Neural cell (in vitro differentiated cells): ENCODE results near the gene CYP26A1.

Experiments used
- CTCF ChIP-seq: fragments of 450-650 bp; IDR thresholded peaks from 2 replicates; pipeline ENCODE4 v1.5.1; 2014; ENCODE audit warnings: antibody characterized with exemption, mild to moderate bottlenecking, moderate library complexity; ENCODE audit not compliant: poor library complexity, severe bottlenecking
- EP300 ChIP-seq: fragments of 450-650 bp; conservative IDR thresholded peaks from 2 replicates; pipeline ENCODE4 v1.6.1; 2014; ENCODE audit warnings: antibody characterized with exemption, mild to moderate bottlenecking, moderate library complexity; ENCODE audit not compliant: poor library complexity, severe bottlenecking
- EZH2 ChIP-seq: fragments of 200-600, 300-800 bp; shearing (Covaris generic), sonication (generic); IDR thresholded peaks from 2 replicates; pipeline ENCODE4 v1.6.1; 2014; ENCODE audit warnings: antibody characterized with exemption, low read length, borderline replicate concordance, mild to moderate bottlenecking; ENCODE audit not compliant: insufficient read depth, poor library complexity, severe bottlenecking
- MXI1 ChIP-seq: fragments of 450-650 bp; conservative IDR thresholded peaks from 2 replicates; pipeline ENCODE4 v1.6.1; 2014; ENCODE audit warnings: antibody characterized with exemption, mild to moderate bottlenecking; ENCODE audit not compliant: poor library complexity, severe bottlenecking
- POLR2AphosphoS5 ChIP-seq: IDR thresholded peaks from 2 replicates; pipeline ENCODE4 v1.6.1; 2012
- SMC3 ChIP-seq: fragments of 450-650 bp; conservative IDR thresholded peaks from 2 replicates; pipeline ENCODE4 v1.6.1; 2014; ENCODE audit warnings: antibody characterized with exemption, mild to moderate bottlenecking, moderate library complexity; ENCODE audit not compliant: poor library complexity
- TAF1 ChIP-seq: IDR thresholded peaks from 2 replicates; pipeline ENCODE4 v1.6.1; 2012; ENCODE audit warnings: low read depth
- TF ChIP-seq, protein P1 (sequence below): IDR thresholded peaks from 2 replicates; pipeline ENCODE4 v1.6.1; 2012; ENCODE audit warnings: borderline replicate concordance

DNA sequence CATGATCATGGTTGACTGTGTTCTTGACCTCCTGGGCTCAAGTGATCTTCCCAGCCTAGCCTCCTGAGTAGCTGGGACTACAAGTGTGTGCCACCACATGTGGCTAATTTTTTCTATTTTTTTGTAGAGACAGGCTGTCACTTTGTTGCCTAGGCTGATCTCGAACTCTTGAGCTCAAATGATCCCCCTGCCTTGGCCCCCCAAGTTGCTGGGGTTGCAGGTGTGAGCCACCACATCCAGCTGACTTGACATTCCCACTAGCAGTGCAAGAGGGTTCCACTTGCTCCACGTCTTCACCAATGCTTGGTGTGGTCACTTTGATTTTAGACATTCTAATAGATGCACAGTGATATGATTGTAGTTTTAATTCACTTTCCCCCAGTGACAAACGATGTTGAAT, 25.1 kb downstream of the CYP26A1 start:
- no peak for TF ChIP-seq CTCF
- TF ChIP-seq POLR2AphosphoS5 = no peak
- TF ChIP-seq TAF1 = no peak
- no peak for TF ChIP-seq EP300
- no peak for TF ChIP-seq EZH2
- TF ChIP-seq, protein P1, sequence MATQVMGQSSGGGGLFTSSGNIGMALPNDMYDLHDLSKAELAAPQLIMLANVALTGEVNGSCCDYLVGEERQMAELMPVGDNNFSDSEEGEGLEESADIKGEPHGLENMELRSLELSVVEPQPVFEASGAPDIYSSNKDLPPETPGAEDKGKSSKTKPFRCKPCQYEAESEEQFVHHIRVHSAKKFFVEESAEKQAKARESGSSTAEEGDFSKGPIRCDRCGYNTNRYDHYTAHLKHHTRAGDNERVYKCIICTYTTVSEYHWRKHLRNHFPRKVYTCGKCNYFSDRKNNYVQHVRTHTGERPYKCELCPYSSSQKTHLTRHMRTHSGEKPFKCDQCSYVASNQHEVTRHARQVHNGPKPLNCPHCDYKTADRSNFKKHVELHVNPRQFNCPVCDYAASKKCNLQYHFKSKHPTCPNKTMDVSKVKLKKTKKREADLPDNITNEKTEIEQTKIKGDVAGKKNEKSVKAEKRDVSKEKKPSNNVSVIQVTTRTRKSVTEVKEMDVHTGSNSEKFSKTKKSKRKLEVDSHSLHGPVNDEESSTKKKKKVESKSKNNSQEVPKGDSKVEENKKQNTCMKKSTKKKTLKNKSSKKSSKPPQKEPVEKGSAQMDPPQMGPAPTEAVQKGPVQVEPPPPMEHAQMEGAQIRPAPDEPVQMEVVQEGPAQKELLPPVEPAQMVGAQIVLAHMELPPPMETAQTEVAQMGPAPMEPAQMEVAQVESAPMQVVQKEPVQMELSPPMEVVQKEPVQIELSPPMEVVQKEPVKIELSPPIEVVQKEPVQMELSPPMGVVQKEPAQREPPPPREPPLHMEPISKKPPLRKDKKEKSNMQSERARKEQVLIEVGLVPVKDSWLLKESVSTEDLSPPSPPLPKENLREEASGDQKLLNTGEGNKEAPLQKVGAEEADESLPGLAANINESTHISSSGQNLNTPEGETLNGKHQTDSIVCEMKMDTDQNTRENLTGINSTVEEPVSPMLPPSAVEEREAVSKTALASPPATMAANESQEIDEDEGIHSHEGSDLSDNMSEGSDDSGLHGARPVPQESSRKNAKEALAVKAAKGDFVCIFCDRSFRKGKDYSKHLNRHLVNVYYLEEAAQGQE = no peak
- no peak for TF ChIP-seq MXI1
- no peak for TF ChIP-seq SMC3
